ENCODE results near the gene GATD1.

The GATD1 gene

DNA sequence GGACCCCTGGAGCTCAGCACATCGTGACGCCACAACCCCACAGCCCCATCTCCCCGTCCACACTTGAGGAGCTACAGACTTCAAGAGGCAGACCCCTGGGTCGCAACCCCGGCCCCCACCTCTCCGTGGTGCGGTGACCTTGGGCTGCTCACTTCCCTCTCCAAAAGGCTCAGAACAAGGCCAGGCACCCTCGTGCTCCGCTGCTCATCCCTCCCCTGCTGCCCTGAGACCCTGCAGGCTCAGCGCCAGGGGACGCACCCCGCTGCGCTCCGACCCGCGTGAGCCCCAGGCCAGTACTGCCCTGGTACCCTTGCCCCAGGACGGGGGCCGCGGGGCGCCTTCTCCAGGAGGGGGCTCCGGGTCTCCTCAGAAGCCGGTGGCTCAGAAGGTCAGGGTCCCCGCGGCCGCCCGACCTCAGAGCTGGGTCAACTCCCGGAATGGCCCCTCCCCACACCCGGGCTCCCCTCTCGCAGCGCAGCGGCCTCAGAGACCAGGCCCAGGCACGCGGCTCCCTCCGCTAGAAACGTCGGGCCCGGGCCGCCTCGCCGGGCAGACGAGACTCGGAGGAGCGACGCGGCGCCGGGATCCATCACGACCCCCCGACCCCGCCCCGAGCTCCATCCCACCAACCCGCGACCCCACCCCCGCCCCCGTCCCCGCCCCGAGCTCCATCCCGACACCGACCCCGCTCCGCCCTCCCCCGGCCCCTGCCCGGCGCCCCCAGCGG lies 563 bp downstream of the GATD1 start (continued):
- TF ChIP-seq ZNF184 (tag by site-specific recombination; IDR thresholded peaks at IDR 0.05) (no peak), SP3 (tag by site-specific recombination; IDR thresholded peaks at IDR 0.05) (peak; percentile 8), ZNF37A (tag by site-specific recombination; IDR thresholded peaks at IDR 0.05) (no peak), ZNF510 (tag by site-specific recombination; IDR thresholded peaks at IDR 0.05; ENCODE audit: insufficient replicate concordance) (no peak), ZNF239 (tag by site-specific recombination; IDR thresholded peaks at IDR 0.05) (no peak)
- TF ChIP-seq, protein P1, sequence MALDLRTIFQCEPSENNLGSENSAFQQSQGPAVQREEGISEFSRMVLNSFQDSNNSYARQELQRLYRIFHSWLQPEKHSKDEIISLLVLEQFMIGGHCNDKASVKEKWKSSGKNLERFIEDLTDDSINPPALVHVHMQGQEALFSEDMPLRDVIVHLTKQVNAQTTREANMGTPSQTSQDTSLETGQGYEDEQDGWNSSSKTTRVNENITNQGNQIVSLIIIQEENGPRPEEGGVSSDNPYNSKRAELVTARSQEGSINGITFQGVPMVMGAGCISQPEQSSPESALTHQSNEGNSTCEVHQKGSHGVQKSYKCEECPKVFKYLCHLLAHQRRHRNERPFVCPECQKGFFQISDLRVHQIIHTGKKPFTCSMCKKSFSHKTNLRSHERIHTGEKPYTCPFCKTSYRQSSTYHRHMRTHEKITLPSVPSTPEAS (tag by site-specific recombination; IDR thresholded peaks at IDR 0.05) = no peak
- TF ChIP-seq, protein P2, sequence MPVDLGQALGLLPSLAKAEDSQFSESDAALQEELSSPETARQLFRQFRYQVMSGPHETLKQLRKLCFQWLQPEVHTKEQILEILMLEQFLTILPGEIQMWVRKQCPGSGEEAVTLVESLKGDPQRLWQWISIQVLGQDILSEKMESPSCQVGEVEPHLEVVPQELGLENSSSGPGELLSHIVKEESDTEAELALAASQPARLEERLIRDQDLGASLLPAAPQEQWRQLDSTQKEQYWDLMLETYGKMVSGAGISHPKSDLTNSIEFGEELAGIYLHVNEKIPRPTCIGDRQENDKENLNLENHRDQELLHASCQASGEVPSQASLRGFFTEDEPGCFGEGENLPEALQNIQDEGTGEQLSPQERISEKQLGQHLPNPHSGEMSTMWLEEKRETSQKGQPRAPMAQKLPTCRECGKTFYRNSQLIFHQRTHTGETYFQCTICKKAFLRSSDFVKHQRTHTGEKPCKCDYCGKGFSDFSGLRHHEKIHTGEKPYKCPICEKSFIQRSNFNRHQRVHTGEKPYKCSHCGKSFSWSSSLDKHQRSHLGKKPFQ (tag by site-specific recombination; IDR thresholded peaks at IDR 0.05) = no peak

DNA sequence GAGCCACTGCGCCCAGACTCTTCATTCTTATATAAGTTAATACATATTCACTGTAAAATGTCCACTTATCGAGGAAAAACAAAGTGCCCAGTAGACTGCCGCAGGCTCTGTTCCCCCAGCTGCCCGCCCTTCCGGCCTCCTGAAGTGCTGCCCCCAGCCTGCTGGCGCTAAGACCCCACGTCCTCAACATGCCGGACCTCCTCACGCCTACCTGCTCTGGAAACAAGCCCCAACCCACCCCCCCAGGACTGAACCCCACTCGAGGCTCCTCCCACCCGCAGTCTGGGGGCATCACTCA lies 1.1 kb downstream of the GATD1 start:
- ChIA-PET POLR2A (interaction anchor here (1.1 to 2.3 kb wide), 9 partner anchors 10 to 241 kb away, joined by 3 to 13 read pairs (median 8); partner anchors contain the start of genes CEND1, HRAS, PNPLA2 and RPLP2), CTCF (no interaction called here)
- Histone ChIP-seq H3K4me3 (ENCODE audit: low read depth, low read length) (peak overlapping the region; percentile 88), H3K36me3 (ENCODE audit: control insufficient read depth in 2 of 2, insufficient read depth in 1 of 2, low read length in 2 of 2) (peaks cover 0 to 63% of the 10 kb centered on the region in 2 experiments; a peak in 2 of 3 replicates), H3K27ac (ENCODE audit: extremely low read depth, low read depth, low read length) (no peak overlapping the region; the same call in 1 of the 2 replicates), H3K9me3 (ENCODE audit: control insufficient read depth, insufficient read depth, low read depth, low read length) (no peaks in the 10 kb centered on the region), H3K4me1 (ENCODE audit: control insufficient read depth, insufficient read depth, low read length) (no peaks in the 10 kb centered on the region; the same call in 1 of the 2 replicates)
- TF ChIP-seq ZFHX2 (tag by site-specific recombination; conservative IDR thresholded peaks at IDR 0.05) (peak; percentile 67), ZNF596 (tag by site-specific recombination; IDR thresholded peaks at IDR 0.05) (no peak), GLIS1 (tag by site-specific recombination; IDR thresholded peaks at IDR 0.05) (peak; percentile 95; the same call in 1 of the 2 replicates), EGR2 (tag by site-specific recombination; IDR thresholded peaks at IDR 0.05; ENCODE audit: low read depth) (peak; percentile 60; the same call in 1 of the 2 replicates), SP2 (tag by site-specific recombination; IDR thresholded peaks at IDR 0.05) (0 out of 2 replicates have a peak, but pooled peaks have one; percentile 17), ZNF548 (tag by site-specific recombination; IDR thresholded peaks at IDR 0.05) (no peak)
- TF ChIP-seq, protein P3, sequence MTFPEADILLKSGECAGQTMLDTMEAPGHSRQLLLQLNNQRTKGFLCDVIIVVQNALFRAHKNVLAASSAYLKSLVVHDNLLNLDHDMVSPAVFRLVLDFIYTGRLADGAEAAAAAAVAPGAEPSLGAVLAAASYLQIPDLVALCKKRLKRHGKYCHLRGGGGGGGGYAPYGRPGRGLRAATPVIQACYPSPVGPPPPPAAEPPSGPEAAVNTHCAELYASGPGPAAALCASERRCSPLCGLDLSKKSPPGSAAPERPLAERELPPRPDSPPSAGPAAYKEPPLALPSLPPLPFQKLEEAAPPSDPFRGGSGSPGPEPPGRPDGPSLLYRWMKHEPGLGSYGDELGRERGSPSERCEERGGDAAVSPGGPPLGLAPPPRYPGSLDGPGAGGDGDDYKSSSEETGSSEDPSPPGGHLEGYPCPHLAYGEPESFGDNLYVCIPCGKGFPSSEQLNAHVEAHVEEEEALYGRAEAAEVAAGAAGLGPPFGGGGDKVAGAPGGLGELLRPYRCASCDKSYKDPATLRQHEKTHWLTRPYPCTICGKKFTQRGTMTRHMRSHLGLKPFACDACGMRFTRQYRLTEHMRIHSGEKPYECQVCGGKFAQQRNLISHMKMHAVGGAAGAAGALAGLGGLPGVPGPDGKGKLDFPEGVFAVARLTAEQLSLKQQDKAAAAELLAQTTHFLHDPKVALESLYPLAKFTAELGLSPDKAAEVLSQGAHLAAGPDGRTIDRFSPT (tag by site-specific recombination; IDR thresholded peaks at IDR 0.05) = no peak
- TF ChIP-seq, protein P4, sequence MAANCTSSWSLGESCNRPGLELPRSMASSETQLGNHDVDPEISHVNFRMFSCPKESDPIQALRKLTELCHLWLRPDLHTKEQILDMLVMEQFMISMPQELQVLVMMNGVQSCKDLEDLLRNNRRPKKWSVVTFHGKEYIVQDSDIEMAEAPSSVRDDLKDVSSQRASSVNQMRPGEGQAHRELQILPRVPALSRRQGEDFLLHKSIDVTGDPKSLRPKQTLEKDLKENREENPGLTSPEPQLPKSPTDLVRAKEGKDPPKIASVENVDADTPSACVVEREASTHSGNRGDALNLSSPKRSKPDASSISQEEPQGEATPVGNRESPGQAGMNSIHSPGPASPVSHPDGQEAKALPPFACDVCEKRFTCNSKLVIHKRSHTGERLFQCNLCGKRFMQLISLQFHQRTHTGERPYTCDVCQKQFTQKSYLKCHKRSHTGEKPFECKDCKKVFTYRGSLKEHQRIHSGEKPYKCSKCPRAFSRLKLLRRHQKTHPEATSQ (tag by site-specific recombination; IDR thresholded peaks at IDR 0.05) = no peak
- TF ChIP-seq, protein P5, sequence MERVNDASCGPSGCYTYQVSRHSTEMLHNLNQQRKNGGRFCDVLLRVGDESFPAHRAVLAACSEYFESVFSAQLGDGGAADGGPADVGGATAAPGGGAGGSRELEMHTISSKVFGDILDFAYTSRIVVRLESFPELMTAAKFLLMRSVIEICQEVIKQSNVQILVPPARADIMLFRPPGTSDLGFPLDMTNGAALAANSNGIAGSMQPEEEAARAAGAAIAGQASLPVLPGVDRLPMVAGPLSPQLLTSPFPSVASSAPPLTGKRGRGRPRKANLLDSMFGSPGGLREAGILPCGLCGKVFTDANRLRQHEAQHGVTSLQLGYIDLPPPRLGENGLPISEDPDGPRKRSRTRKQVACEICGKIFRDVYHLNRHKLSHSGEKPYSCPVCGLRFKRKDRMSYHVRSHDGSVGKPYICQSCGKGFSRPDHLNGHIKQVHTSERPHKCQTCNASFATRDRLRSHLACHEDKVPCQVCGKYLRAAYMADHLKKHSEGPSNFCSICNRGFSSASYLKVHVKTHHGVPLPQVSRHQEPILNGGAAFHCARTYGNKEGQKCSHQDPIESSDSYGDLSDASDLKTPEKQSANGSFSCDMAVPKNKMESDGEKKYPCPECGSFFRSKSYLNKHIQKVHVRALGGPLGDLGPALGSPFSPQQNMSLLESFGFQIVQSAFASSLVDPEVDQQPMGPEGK (tag by site-specific recombination; IDR thresholded peaks at IDR 0.05) = peak; percentile 74; the same call in 1 of the 2 replicates

Measured in HEK293 (cell line).